K562 (cell line): ENCODE data around the gene EBI3. TPM values are rescaled to one million over a fixed set of nuclear protein-coding genes. Genes with fewer than 3 reads are reported as not detected.

ENCODE experiments used
- EP400 ChIP-seq: fragments of 450-650 bp; IDR thresholded peaks from 2 replicates; pipeline ENCODE4 v1.6.1; 2017; ENCODE audit warnings: antibody characterized with exemption, mild to moderate bottlenecking, moderate library complexity
- RB1 ChIP-seq: fragments of 450-650 bp; IDR thresholded peaks from 2 replicates; pipeline ENCODE4 v1.6.1; 2017; ENCODE audit warnings: low read depth, mild to moderate bottlenecking
- RBFOX2 ChIP-seq: fragments of 200-400 bp; formaldehyde crosslinking; IDR thresholded peaks from 2 replicates; pipeline ENCODE4 v1.6.1; 2017; ENCODE audit warnings: low read depth, mild to moderate bottlenecking, low read length, moderate library complexity
- RFX1 ChIP-seq: fragments of 450-650 bp; IDR thresholded peaks from 2 replicates; pipeline ENCODE4 v1.6.1; 2016; ENCODE audit warnings: mild to moderate bottlenecking, moderate library complexity
- XRCC4 ChIP-seq: IDR thresholded peaks from one replicate; pipeline ENCODE4 v1.6.1; 2011; ENCODE audit not compliant: insufficient read depth, insufficient read length; ENCODE audit errors: extremely low read depth
- polyA plus RNA-seq, 8 experiments: library from polyadenylated mRNA; depleted of rRNA in 4 of 8; stranded (reverse) in 5 of 8; unstranded in 3 of 8; fragments of >200 nt; fragmentation: Nextera tagmentation in 2 of 8; fragmentation: Illumina TruSeq in 1 of 8; extraction: Ambion mirVana in 2 of 8; extraction: Trizol in 1 of 8; gene quantifications; 2 replicates each; pipeline versions ENCODE4 v1.2.1 to v1.2.3, GENCODE V29; 2011 to 2014; ENCODE audit warnings: inconsistent platforms in 1 of 8, missing spikeins in 1 of 8
- total RNA-seq, 7 experiments: library from RNA; depleted of rRNA in 6 of 7; stranded (reverse); fragments of >200 nt in 6 of 7; fragmentation: Illumina TruSeq in 2 of 7; extraction: Trizol in 2 of 7; gene quantifications; 2 replicates each; pipeline versions ENCODE4 v1.2.1 to v1.2.3, GENCODE V29; 2011 to 2021; ENCODE audit warnings: low replicate concordance in 1 of 7
- TF ChIP-seq, protein P1 (sequence below): fragments of 450-650 bp; IDR thresholded peaks from 2 replicates; pipeline ENCODE4 v1.6.1; 2016; ENCODE audit warnings: low read depth
- TF ChIP-seq, protein P2 (sequence below): fragments of 450-650 bp; IDR thresholded peaks from 2 replicates; pipeline ENCODE4 v1.6.1; 2016; ENCODE audit warnings: mild to moderate bottlenecking, moderate library complexity

Gene EBI3
- total and polyA plus RNA-seq, 9 of the 15 experiments (the other 6 are each of a cell fraction or from before 2014, with no cell fraction given), result 0.08 to 0.35 (median 0.22) TPM; not detected in 6

DNA sequence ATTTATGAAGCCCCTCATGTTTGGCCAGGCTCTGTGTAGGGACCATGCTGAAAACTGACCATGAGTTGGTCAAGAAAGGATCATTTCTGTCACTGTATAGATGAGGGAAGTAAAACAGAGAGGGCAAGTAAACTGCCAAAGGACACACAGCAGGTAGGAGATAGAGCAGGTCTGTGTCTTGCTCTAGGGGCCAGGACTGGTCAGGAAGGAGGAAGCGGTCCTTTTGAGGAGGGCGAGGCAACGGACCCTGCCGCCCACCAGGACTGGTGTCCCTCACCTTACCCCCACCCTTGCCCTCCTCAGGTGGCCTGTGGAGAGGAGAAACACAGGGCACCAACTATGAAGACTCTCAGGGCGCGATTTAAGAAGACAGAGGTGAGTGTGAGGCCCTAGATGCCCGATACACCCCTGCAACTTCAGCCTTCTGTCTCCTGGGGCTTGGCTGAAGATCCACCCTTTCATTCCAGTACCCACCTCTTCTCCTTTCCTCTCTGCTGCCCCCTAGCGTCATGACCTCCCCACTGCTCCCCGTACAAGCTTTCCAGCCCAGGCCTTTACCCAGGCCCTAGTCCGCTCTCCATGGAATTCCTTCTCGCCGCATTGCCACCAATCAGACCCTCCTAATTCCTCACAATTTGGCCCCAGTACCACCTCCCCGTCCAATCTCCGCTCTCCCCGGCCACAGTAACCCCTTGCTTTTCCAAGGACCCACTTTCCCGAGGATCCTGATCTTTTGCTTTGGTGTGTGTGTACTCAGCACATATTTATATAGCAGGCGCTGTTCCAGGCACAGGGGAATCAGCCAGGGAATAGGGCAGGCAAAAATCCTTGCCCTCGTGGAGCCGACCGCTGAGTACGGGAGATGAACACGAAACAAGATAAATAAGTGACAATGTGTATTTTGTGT lies 43.0 kb upstream of the EBI3 start (continued):
- TF ChIP-seq, protein P1, sequence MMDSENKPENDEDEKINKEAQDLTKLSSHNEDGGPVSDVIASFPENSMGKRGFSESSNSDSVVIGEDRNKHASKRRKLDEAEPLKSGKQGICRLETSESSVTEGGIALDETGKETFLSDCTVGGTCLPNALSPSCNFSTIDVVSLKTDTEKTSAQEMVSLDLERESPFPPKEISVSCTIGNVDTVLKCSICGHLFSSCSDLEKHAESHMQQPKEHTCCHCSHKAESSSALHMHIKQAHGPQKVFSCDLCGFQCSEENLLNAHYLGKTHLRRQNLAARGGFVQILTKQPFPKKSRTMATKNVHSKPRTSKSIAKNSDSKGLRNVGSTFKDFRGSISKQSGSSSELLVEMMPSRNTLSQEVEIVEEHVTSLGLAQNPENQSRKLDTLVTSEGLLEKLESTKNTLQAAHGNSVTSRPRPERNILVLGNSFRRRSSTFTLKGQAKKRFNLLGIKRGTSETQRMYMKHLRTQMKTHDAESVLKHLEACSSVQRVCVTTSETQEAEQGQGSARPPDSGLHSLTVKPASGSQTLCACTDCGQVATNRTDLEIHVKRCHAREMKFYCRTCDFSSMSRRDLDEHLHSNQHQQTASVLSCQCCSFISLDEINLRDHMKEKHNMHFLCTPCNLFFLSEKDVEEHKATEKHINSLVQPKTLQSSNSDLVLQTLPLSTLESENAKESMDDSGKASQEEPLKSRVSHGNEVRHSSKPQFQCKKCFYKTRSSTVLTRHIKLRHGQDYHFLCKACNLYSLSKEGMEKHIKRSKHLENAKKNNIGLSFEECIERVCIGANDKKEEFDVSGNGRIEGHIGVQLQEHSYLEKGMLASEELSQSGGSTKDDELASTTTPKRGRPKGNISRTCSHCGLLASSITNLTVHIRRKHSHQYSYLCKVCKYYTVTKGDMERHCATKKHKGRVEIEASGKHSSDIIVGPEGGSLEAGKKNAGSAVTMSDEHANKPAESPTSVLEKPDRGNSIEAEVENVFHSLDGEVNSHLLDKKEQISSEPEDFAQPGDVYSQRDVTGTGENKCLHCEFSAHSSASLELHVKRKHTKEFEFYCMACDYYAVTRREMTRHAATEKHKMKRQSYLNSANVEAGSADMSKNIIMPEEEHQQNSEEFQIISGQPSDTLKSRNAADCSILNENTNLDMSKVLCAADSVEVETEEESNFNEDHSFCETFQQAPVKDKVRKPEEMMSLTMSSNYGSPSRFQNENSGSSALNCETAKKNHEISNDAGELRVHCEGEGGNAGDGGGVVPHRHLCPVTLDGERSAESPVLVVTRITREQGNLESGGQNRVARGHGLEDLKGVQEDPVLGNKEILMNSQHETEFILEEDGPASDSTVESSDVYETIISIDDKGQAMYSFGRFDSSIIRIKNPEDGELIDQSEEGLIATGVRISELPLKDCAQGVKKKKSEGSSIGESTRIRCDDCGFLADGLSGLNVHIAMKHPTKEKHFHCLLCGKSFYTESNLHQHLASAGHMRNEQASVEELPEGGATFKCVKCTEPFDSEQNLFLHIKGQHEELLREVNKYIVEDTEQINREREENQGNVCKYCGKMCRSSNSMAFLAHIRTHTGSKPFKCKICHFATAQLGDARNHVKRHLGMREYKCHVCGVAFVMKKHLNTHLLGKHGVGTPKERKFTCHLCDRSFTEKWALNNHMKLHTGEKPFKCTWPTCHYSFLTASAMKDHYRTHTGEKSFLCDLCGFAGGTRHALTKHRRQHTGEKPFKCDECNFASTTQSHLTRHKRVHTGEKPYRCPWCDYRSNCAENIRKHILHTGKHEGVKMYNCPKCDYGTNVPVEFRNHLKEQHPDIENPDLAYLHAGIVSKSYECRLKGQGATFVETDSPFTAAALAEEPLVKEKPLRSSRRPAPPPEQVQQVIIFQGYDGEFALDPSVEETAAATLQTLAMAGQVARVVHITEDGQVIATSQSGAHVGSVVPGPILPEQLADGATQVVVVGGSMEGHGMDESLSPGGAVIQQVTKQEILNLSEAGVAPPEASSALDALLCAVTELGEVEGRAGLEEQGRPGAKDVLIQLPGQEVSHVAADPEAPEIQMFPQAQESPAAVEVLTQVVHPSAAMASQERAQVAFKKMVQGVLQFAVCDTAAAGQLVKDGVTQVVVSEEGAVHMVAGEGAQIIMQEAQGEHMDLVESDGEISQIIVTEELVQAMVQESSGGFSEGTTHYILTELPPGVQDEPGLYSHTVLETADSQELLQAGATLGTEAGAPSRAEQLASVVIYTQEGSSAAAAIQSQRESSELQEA, result no peak
- TF ChIP-seq RFX1 (no peak), XRCC4 (no peak), RB1 (no peak; the same call in 1 of the 2 replicates), EP400 (no peak), RBFOX2 (no peak)
- TF ChIP-seq, protein P2, sequence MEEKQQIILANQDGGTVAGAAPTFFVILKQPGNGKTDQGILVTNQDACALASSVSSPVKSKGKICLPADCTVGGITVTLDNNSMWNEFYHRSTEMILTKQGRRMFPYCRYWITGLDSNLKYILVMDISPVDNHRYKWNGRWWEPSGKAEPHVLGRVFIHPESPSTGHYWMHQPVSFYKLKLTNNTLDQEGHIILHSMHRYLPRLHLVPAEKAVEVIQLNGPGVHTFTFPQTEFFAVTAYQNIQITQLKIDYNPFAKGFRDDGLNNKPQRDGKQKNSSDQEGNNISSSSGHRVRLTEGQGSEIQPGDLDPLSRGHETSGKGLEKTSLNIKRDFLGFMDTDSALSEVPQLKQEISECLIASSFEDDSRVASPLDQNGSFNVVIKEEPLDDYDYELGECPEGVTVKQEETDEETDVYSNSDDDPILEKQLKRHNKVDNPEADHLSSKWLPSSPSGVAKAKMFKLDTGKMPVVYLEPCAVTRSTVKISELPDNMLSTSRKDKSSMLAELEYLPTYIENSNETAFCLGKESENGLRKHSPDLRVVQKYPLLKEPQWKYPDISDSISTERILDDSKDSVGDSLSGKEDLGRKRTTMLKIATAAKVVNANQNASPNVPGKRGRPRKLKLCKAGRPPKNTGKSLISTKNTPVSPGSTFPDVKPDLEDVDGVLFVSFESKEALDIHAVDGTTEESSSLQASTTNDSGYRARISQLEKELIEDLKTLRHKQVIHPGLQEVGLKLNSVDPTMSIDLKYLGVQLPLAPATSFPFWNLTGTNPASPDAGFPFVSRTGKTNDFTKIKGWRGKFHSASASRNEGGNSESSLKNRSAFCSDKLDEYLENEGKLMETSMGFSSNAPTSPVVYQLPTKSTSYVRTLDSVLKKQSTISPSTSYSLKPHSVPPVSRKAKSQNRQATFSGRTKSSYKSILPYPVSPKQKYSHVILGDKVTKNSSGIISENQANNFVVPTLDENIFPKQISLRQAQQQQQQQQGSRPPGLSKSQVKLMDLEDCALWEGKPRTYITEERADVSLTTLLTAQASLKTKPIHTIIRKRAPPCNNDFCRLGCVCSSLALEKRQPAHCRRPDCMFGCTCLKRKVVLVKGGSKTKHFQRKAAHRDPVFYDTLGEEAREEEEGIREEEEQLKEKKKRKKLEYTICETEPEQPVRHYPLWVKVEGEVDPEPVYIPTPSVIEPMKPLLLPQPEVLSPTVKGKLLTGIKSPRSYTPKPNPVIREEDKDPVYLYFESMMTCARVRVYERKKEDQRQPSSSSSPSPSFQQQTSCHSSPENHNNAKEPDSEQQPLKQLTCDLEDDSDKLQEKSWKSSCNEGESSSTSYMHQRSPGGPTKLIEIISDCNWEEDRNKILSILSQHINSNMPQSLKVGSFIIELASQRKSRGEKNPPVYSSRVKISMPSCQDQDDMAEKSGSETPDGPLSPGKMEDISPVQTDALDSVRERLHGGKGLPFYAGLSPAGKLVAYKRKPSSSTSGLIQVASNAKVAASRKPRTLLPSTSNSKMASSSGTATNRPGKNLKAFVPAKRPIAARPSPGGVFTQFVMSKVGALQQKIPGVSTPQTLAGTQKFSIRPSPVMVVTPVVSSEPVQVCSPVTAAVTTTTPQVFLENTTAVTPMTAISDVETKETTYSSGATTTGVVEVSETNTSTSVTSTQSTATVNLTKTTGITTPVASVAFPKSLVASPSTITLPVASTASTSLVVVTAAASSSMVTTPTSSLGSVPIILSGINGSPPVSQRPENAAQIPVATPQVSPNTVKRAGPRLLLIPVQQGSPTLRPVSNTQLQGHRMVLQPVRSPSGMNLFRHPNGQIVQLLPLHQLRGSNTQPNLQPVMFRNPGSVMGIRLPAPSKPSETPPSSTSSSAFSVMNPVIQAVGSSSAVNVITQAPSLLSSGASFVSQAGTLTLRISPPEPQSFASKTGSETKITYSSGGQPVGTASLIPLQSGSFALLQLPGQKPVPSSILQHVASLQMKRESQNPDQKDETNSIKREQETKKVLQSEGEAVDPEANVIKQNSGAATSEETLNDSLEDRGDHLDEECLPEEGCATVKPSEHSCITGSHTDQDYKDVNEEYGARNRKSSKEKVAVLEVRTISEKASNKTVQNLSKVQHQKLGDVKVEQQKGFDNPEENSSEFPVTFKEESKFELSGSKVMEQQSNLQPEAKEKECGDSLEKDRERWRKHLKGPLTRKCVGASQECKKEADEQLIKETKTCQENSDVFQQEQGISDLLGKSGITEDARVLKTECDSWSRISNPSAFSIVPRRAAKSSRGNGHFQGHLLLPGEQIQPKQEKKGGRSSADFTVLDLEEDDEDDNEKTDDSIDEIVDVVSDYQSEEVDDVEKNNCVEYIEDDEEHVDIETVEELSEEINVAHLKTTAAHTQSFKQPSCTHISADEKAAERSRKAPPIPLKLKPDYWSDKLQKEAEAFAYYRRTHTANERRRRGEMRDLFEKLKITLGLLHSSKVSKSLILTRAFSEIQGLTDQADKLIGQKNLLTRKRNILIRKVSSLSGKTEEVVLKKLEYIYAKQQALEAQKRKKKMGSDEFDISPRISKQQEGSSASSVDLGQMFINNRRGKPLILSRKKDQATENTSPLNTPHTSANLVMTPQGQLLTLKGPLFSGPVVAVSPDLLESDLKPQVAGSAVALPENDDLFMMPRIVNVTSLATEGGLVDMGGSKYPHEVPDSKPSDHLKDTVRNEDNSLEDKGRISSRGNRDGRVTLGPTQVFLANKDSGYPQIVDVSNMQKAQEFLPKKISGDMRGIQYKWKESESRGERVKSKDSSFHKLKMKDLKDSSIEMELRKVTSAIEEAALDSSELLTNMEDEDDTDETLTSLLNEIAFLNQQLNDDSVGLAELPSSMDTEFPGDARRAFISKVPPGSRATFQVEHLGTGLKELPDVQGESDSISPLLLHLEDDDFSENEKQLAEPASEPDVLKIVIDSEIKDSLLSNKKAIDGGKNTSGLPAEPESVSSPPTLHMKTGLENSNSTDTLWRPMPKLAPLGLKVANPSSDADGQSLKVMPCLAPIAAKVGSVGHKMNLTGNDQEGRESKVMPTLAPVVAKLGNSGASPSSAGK, result no peak
